GM13977 (cell line): ENCODE data around the gene COL5A1.

Source experiments
- DNase-seq: peaks from one replicate; pipeline ENCODE4 v3.0.0; 2012; ENCODE audit warnings: low spot score
- in situ Hi-C: fragments of 300-500 bp; cut with MboI; formaldehyde crosslinking; loops from one replicate; pipeline ENCODE4 v1.12.0; 2022; ENCODE audit warnings: low sequenced_read_pairs, low pct_unique_long_range_greater_than_20kb, mixed read lengths, inconsistent platforms; ENCODE audit not compliant: unreplicated experiment
- TF ChIP-seq, protein P1 (sequence below): IDR thresholded peaks from 2 replicates; pipeline ENCODE4 v1.5.1; 2012; ENCODE audit warnings: mild to moderate bottlenecking, control low read depth; ENCODE audit not compliant: insufficient read depth; ENCODE audit errors: extremely low read depth, missing control alignments

The COL5A1 gene

DNA sequence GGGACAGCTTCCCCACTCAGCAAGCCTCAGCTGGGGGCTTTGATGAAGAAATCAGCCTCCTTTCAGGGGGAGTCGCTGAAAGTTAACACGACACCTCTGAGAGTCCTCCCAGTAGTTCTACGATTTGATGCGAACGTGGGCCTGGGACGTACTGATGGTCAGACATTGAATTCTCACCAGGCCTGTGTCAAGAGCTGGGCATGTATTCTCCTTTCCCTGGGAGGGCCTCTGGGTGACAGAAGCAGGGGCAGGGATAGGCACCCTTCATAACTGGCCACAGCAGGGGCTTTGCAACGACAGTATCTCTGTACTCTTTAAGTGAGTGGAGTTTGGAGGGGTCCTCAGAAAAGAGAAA, 15.6 kb upstream of the COL5A1 start:
- TF ChIP-seq, protein P1, sequence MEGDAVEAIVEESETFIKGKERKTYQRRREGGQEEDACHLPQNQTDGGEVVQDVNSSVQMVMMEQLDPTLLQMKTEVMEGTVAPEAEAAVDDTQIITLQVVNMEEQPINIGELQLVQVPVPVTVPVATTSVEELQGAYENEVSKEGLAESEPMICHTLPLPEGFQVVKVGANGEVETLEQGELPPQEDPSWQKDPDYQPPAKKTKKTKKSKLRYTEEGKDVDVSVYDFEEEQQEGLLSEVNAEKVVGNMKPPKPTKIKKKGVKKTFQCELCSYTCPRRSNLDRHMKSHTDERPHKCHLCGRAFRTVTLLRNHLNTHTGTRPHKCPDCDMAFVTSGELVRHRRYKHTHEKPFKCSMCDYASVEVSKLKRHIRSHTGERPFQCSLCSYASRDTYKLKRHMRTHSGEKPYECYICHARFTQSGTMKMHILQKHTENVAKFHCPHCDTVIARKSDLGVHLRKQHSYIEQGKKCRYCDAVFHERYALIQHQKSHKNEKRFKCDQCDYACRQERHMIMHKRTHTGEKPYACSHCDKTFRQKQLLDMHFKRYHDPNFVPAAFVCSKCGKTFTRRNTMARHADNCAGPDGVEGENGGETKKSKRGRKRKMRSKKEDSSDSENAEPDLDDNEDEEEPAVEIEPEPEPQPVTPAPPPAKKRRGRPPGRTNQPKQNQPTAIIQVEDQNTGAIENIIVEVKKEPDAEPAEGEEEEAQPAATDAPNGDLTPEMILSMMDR = no peak
- DNase-seq = no peak
- in situ Hi-C loops = no loop called here

DNA sequence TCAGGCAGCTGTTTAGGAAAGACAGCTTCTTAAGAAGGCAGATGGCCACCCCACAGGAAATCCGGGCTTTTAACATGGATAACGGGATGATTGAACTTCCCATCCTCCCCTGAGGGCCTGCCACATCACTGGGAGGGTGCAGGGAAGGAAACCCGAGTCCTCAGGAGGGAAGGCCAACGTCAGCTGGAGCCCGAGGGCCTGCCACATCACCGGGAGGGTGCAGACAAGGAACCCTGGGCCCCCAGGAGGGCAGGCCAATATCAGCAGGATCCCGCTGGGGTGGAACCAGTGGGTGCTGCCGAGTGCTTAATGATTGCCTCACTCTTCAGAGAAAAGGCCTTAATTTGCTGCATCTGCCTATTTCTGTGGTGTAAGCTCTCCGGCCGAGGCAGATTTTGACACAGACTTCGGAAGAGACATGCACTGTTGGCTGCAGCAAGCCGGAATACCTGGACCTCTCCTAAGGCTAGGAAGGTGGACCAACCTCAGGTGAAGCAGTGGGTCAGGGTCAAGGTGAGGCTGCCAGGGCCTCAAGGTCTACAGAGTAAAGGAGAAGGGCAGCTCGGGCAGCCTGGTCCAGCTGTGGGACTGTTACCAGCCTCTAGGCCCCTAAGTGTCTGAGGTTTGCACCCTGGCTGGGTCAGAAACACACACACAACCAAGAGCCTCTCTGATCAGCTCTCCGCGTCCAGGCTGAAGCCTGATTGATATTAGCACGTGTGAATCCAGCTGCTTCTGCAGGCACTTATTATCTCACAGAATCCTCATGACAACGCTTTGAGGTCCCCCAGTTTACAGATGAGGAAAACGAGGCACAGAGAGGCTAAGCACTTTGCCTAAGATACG, 14.8 kb upstream of the COL5A1 start:
- in situ Hi-C loops = no loop called here
- no peak for DNase-seq
- TF ChIP-seq, protein P1 = no peak

DNA sequence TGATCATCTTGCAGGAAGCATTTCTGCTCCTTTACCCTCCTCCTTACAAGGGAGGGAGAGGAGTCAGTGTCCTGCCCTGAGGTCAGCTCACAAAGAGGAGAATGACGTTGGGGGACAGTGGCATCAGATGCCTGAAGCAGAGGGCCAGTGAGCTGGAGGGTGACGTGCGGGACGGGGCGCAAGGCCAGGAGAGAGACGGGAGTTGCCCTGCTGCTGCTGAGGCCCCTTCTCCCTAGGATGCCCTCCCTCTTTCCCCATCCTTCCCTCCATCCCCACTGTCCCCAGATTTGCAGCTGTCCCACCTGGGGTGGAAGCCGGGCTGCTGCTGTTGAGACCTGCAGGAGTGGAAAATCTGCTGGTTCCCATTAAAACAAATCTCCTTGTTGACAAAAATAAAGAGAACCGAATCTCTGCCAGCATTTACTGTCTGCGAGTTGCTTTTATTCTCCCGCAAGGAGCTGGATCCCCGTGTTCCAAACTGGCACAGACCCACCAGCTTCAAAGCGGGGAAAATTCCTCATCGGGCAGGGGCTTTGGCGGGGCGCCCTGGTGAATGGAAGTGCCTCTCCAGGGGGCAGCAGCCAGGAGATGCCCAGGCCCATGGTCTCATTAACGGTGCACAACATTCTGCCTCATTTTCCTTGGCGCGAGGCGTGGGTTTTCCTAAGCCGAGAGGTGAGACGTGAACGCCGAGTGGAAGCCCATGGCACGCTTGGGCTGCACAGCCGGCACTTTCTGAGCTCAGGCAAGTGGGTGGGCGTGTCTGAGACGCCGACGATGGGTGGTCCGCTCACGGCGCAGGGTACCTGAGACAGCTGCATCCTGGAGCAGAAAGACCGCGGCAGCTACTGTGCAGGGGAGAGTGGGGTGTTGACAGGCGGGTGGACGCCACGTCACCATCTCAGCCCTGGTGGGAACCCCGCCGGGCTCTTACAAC, 13.9 kb upstream of the COL5A1 start:
- TF ChIP-seq, protein P1 = no peak
- in situ Hi-C loops = no loop called here
- DNase-seq = no peak

- in situ Hi-C loops = no loop called here
- TF ChIP-seq, protein P1 = no peak
- DNase-seq = no peak
Observed at GRCh38 chr9:134628354-134628736, 13.3 kb upstream of the COL5A1 start.

GRCh38 chr9:134629061-134629585, 12.5 kb upstream of the COL5A1 start:
- DNase-seq = no peak
- in situ Hi-C loops = no loop called here
- TF ChIP-seq, protein P1 = no peak

GRCh38 chr9:134629586-134630392, 11.8 kb upstream of the COL5A1 start:
- no peak for DNase-seq
- TF ChIP-seq, protein P1 = no peak
- in situ Hi-C loops = no loop called here
